ENCODE results near the gene SPEF1.

The SPEF1 gene

DNA sequence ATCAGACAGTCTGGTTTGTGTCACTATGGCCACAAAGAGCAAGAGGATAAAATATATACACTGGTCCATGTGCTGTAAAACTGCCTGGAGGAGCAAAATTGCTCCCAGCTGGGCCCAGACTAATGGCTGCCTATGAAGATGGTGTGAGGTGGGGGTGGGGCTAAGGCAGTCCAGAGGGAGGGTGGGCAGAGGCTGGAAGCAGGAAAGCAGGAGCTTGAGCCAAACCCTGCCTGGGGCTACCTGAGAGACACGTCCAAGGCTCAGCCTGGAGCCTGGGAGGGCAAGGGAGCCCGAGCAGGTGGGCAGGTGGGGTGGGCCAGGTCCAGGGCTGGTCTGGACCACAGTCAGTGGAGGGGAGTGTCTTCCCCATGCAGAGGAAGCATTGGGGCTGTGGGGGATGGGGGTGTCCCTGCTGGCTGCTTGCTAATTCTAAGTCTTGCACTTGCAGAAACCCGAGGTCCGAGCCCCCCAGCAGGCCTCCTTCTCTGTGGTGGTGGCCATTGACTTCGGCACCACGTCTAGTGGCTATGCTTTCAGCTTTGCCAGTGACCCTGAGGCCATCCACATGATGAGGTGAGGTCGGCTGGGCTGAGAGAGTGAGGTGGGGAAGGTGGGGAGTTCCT lies 39.3 kb downstream of the SPEF1 start:
- H3K36me3 ChIP-seq (ENCODE audit: low read depth) = no peaks in the 10 kb centered on the region
- no peak overlapping the region for H3K4me3 ChIP-seq (ENCODE audit: severe bottlenecking)
- no peak for ATAC-seq (ENCODE audit: low read depth)
- H3K4me1 ChIP-seq (ENCODE audit: insufficient read depth, poor library complexity, severe bottlenecking) = no peaks in the 10 kb centered on the region
- no peak overlapping the region for H3K27ac ChIP-seq (ENCODE audit: poor library complexity, severe bottlenecking)
- peak; percentile 56 for DNase-seq (ENCODE audit: low spot score)
- TF ChIP-seq, protein P1, sequence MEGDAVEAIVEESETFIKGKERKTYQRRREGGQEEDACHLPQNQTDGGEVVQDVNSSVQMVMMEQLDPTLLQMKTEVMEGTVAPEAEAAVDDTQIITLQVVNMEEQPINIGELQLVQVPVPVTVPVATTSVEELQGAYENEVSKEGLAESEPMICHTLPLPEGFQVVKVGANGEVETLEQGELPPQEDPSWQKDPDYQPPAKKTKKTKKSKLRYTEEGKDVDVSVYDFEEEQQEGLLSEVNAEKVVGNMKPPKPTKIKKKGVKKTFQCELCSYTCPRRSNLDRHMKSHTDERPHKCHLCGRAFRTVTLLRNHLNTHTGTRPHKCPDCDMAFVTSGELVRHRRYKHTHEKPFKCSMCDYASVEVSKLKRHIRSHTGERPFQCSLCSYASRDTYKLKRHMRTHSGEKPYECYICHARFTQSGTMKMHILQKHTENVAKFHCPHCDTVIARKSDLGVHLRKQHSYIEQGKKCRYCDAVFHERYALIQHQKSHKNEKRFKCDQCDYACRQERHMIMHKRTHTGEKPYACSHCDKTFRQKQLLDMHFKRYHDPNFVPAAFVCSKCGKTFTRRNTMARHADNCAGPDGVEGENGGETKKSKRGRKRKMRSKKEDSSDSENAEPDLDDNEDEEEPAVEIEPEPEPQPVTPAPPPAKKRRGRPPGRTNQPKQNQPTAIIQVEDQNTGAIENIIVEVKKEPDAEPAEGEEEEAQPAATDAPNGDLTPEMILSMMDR (IDR thresholded peaks at IDR 0.05; ENCODE audit: poor library complexity, severe bottlenecking) = no peak
- H3K9me3 ChIP-seq (ENCODE audit: severe bottlenecking) = no peaks in the 10 kb centered on the region
- H3K27me3 ChIP-seq (ENCODE audit: insufficient read depth, poor library complexity, severe bottlenecking) = no peaks in the 10 kb centered on the region

- Histone ChIP-seq H3K4me3 (ENCODE audit: severe bottlenecking) (no peak overlapping the region), H3K27ac (ENCODE audit: poor library complexity, severe bottlenecking) (no peak overlapping the region), H3K36me3 (ENCODE audit: low read depth) (no peaks in the 10 kb centered on the region), H3K27me3 (ENCODE audit: insufficient read depth, poor library complexity, severe bottlenecking) (no peaks in the 10 kb centered on the region), H3K4me1 (ENCODE audit: insufficient read depth, poor library complexity, severe bottlenecking) (no peaks in the 10 kb centered on the region), H3K9me3 (ENCODE audit: severe bottlenecking) (no peaks in the 10 kb centered on the region)
- ATAC-seq (ENCODE audit: low read depth) (no peak), DNase-seq (ENCODE audit: low spot score) (no peak)
- TF ChIP-seq, protein P1 (IDR thresholded peaks at IDR 0.05; ENCODE audit: poor library complexity, severe bottlenecking) = no peak
These were observed 40.5 kb downstream of the SPEF1 start for GRCh38 chr20:3740615-3741301.

GRCh38 chr20:3739926-3740451 lies 41.3 kb downstream of the SPEF1 start:
- Histone ChIP-seq H3K27me3 (ENCODE audit: insufficient read depth, poor library complexity, severe bottlenecking) (no peaks in the 10 kb centered on the region), H3K9me3 (ENCODE audit: severe bottlenecking) (no peaks in the 10 kb centered on the region), H3K27ac (ENCODE audit: poor library complexity, severe bottlenecking) (no peak overlapping the region), H3K4me3 (ENCODE audit: severe bottlenecking) (no peak overlapping the region), H3K4me1 (ENCODE audit: insufficient read depth, poor library complexity, severe bottlenecking) (no peaks in the 10 kb centered on the region), H3K36me3 (ENCODE audit: low read depth) (no peaks in the 10 kb centered on the region)
- TF ChIP-seq, protein P1 (IDR thresholded peaks at IDR 0.05; ENCODE audit: poor library complexity, severe bottlenecking) = no peak
- no peak for DNase-seq (ENCODE audit: low spot score)
- ATAC-seq (ENCODE audit: low read depth) = no peak

GRCh38 chr20:3739054-3739925 lies 42.0 kb downstream of the SPEF1 start:
- TF ChIP-seq, protein P1 (IDR thresholded peaks at IDR 0.05; ENCODE audit: poor library complexity, severe bottlenecking) = no peak
- peak; percentile 19; the same call in 2 of the 3 replicates for ATAC-seq (ENCODE audit: low read depth)

More at GRCh38 chr20:3739054-3739925, 42.0 kb downstream of the SPEF1 start:
- no peaks in the 10 kb centered on the region for H3K36me3 ChIP-seq (ENCODE audit: low read depth)
- no peaks in the 10 kb centered on the region for H3K27me3 ChIP-seq (ENCODE audit: insufficient read depth, poor library complexity, severe bottlenecking)
- no peak overlapping the region for H3K27ac ChIP-seq (ENCODE audit: poor library complexity, severe bottlenecking)
- no peak overlapping the region for H3K4me3 ChIP-seq (ENCODE audit: severe bottlenecking)
- H3K9me3 ChIP-seq (ENCODE audit: severe bottlenecking) = no peaks in the 10 kb centered on the region
- H3K4me1 ChIP-seq (ENCODE audit: insufficient read depth, poor library complexity, severe bottlenecking) = no peaks in the 10 kb centered on the region
- DNase-seq (ENCODE audit: low spot score) = no peak
